ENCODE measurements around the gene CFAP126.
"Not testable (repeated sequence)": the region's sequence is repeated elsewhere in the genome, so short reads cannot be mapped to it uniquely, and the experiment has no call there.

Gene CFAP126

DNA sequence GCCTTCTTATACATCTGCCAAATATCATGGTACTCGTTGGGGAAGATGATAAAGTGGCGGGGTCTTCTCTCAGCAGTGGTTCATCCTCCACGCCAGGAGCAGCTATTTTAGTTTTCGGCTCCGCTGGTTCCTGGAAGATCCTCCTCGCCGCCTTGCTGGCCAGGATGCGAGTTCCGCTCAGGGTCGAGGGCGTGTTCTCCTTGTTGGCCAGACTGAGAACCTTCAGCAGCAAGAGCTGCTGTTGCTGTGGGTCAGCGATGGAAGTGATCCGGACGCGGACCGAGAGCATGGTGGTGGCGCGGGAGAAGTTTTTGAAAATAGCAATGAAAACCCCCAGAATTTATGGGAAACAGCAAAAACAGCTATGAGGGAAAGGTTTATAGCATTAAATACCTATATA, 11.4 kb upstream of the CFAP126 start:
- no peak for DNase-seq

DNA sequence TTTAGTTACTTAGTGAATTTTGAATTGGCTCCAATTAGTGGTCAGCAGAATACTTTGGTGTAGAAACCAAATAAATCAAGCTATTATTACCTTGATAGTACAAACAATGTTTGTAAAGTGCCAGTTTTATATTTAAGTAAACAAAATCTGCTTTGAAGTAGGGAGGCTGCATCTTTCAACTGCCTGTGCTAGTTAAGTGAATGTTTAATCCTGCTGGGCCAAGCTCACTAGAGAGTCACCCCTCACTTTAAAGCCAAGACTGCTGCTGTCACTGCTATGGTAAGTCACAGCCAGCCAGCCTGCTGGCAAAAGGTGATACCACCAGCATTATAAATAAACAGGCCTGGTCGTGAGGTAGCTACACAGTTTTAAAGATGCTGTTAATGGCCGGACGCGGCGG, 10.3 kb upstream of the CFAP126 start:
- DNase-seq: no peak

DNA sequence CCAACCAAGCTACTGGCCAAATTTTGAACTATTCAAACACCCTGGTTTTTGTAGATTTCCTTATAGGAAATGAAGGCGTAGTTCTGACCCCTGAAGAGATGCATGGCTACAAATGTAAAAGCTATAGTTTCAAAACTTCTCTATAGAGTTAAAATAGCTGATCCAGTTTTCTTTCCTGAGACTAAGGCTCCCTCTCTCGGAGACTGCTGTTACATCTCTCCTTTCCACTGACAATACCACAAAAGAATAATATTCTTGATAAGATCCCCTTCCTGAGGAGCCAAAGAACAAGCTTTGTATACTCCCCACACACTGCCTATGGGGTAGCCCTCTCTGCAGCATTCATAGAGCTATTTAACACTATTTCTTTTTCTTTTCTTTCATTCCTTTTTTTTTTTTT, 6.7 kb upstream of the CFAP126 start:
- DNase-seq: no peak

DNA sequence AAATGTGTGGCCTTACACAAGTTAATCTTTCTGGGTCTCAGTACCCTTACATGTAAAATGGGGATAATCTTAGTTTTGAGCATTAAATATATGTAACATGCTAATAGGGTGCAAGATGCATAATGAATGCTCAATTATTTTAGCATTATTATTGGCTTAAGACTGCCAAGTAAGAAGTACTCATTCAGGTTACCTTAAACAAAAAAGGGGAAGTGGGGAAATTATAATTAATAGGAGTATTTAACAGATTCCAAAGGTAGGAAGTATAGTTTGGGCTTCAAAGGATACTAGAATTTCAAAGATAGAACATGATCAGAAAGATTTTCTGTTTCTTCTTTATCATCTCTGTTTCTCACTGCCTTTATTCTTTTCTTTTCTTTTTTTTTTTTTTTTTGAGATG, 5.8 kb upstream of the CFAP126 start:
- DNase-seq: no peak

DNA sequence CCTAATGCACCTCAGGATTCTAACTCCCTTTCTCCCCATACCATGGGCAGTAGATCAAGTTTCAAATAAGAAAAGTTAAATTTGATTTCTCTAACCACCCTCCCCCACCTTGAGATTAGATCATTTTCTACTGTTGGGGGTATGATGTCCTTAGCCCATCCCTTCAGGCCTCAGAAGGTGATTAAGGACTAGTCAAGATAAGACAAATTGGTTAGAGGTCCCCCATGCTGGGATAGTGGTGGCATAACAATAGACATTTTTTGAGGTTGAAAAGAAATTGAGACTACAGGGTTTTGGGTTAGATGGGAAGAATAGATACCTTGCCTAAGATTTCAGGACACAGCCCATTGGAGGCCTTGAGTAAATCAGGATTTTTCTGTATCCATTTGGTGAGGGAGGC, 2.5 kb downstream of the CFAP126 start:
- no peak for DNase-seq

DNA sequence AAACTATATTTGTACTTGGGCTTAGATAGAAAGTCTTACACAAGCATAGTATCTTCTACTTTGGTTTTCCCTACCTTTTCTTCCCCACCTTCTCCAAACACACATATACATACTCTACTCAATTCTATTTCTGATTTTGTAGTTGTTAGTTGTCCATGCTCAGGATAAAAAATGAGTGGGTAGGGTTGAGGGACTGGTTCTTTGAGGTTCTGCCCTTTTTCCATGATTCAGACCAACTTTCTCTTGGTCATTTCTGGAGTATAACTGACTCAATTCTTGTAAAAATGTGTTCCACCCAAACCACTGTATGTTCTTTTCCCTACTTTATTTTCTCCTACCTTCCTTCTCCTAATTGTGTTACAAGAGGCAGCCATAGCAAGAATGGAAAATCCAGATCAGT, 3.3 kb downstream of the CFAP126 start:
- DNase-seq: no peak

DNA sequence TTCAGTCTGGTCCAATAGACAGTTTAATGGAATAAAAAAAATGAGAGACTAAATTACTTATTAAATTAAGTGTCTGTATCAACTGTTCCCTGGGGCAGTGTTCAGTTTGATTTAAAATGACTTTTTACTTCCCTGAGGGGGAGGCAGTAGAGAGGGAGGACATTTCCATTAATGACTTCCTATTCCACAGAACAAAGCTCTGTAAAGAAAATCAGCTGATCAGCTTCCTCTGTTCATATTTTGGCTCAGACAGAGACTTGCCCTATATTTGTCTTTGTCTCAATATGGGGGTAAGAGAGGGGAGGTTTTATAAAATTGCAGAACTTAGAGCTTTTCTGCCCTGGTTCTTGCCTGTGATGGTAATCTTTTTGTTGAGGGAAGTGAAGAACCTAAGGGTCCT, 8.4 kb downstream of the CFAP126 start:
- DNase-seq: no peak

DNA sequence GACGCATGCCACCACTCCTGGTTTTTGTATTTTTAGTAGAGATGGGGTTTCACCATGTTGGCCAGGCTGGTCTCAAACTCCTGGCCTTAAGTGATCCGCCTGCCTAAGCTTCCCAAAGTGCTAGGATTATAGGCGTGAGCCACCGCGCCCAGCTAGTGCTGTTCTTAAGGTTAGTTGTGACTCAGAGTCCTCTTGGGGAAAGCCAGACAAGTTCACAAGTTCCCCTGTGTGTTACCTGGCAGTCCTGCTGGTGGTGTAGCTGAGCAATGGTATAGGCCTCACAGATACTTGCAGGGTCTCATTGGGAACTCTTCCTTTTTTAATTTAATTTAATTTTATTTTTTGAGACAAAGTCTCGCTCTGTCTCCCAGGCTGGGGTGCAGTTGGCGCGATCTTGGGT, 10.6 kb downstream of the CFAP126 start:
- no peak for DNase-seq

DNA sequence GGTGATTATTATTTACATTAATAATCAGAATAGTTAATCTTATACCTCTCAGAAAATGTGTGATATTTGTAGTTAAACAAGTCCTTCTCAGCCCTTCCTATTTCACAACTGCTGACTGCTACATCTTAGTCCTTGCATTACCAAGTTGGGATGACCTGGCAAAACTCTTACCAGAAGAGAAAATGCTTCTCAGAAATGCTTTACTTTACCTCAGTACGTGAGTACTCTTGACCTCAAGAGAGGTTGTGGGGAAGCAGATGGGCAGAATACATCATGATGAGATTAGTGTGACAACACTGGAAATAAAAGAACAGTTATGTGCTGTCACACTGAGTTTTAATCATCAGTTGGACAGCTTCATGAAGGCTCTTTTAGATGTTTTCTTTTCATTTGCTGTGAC, 16.2 kb downstream of the CFAP126 start:
- no peak for DNase-seq

DNA sequence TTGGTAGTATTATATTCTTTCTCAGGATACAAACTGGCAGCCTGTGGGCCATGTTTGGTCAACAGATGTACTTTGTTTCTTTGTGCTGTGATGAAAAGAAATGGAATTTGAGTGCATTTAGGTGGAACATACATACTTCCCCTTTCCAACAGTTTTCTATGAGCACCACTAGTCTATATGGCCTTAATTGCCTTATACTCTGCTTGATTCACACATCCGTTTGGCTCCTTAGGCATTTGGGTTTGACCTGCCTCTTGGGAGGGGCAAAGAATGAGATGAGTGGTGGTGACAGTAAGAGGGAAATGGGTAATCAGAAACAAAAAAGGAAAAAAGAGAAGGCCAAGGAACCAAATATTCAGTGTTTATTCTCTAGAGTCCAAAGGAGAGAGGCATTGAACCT, 17.0 kb downstream of the CFAP126 start:
- no peak for DNase-seq

DNA sequence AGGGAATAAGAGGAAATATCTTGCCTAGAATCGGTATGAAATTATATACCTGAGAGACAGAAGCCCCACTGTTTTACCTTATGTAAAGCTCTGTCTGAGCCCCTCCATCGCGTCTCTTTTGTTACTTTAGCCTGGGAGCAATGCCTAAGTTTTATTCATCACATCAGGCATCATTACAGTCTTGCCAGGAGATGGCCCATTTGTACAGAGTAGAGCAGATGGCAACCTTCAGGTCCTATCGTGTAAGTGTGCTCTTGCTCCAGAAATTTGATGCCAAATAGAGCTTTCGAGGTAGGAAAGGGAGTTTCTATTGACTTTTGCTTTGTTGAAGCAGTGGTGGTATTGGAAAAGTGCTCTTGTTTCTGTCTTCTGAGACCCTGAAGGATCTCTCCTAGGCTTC, 24.9 kb downstream of the CFAP126 start:
- no peak for DNase-seq

DNA sequence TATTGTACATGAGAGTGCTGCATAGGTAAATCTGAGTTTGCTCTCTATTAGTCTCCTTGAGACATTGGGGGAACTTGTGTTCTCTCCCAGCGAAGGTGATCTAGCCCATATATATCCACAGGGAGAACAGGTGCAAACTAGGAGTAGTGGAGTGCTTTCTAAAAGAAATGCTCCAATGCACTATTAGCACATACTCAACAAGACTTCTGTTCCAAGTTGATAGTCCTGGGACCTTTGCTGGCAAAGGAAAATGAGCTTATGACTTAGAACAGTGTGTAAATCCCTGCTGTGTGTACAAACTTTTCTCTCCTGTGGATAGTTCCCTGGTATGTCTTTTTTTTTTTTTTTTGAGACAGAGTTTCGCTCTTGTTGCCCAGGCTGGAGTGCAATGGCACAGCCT, 25.5 kb downstream of the CFAP126 start:
- no peak for DNase-seq

DNA sequence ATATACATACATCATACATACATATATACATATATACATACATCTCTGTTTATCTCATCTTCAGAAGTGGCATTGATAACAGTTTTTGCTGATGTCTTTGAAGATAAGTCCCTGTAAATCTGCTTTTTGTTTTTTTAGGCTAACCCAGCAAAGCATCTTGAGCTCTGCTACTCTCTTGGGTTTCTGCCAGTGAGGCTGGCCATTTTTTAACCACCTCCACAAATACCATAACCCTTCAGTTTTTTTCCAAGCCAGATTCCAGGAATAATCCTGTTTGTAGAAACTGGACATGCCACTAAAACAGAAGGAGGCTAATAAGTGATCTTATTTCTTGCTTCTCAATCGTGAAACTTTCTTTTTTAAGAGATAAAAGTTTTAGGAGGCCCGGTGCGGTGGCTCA, 31.9 kb downstream of the CFAP126 start:
- no peak for DNase-seq

DNA sequence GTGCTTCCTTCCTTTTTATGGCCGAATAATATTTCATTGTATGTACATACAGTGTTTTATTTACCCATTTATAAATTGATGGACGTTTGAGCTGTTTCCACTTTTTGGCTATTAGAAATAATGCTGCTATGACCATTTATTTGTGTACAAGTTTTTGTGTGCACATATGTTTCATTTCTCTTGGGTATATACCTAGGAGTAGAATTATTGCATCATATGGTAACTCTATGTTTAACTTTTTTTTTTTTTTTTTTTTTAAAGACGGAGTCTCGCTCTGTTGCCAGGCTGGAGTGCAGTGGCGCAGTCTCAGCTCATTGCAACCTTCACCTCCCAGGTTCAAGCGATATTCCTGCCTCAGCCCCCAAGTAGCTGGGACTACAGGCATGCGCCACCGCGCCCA, 34.5 kb downstream of the CFAP126 start:
- no peak for DNase-seq

DNA sequence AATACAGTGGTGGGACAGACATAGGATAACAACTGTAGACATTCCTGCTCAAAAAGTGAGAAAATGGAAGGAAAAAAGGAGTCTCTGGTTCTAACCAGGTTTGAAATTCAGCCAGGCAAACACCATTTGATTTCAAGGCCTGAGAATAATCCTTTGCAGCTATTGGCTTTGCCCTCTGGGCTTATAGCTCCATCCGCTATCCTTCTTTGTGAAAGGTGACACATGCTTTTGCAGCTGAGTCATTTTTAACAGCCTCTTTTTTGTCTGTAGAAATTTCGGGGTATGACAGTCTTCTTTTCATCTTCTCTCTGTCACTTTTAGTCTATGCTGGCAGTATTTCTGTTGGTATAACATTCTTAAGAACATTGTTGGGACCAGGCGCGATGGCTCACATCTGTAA, 37.3 kb downstream of the CFAP126 start:
- no peak for DNase-seq

DNA sequence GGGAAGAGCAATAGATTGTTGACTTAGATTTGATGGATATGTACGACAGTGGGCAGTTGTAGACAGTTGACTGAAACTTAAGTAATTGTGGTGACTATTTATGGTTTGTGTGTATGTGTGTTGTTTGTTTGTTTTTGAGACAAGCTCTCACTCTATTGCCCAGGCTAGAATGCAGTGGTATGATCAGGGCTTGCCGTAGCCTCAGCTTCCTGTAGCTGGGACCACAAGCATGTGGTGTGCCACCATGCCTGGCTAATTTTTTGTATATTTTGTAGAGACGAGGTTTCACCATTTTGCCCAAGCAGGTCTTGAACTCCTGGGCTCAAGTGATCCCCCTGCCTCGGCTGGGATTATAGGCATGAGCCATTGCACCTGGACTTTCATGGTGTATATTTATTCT, 43.7 kb downstream of the CFAP126 start:
- DNase-seq: no peak

DNA sequence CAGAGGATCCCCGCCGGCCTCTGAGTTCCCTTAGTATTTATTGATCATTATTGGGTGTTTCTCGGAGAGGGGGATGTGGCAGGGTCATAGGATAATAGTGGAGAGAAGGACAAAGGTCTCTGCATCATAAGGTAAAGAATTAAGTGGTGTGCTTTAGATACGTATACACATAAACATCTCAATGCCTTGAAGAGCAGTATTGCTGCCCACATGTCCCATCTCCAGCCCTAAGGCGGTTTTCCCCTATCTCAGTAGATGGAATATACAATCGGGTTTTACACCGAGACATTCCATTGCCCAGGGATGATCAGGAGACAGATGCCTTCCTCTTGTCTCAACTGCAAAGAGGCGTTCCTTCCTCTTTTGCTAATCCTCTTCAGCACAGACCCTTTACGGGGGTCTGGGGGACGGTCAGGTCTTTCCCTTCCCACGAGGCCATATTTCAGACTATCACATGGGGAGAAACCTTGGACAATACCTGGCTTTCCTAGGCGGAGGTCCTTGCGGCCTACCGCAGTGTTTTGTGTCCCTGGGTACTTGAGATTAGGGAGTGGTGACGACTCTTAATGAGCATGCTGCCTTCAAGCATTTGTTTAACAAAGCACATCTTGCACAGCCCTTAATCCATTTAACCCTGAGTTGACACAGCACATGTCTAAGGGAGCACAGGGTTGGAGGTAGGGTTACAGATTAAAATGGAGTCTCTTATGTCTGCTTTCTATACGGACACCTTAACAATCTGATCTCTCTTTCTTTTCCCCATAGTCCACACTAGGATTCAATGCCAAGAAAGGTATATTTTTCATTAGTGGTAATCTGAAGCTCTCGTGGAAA, 51.6 kb downstream of the CFAP126 start:
- DNase-seq: not testable (repeated sequence)
